GM18498 (cell line): Measurements from ENCODE around the gene SUMO1.
A peak's percentile ranks its signal among the peaks of the same experiment; 100 is the strongest.
"Not testable (repeated sequence)": the region's sequence is repeated elsewhere in the genome, so short reads cannot be mapped to it uniquely, and the experiment has no call there.

Experiments
- ATAC-seq: cut with Tn5 transposase; IDR thresholded peaks from one replicate; pipeline ENCODE4 v1.9.1; 2021; ENCODE audit warnings: mild to moderate bottlenecking, moderate library complexity; ENCODE audit not compliant: unreplicated experiment

The SUMO1 gene

DNA sequence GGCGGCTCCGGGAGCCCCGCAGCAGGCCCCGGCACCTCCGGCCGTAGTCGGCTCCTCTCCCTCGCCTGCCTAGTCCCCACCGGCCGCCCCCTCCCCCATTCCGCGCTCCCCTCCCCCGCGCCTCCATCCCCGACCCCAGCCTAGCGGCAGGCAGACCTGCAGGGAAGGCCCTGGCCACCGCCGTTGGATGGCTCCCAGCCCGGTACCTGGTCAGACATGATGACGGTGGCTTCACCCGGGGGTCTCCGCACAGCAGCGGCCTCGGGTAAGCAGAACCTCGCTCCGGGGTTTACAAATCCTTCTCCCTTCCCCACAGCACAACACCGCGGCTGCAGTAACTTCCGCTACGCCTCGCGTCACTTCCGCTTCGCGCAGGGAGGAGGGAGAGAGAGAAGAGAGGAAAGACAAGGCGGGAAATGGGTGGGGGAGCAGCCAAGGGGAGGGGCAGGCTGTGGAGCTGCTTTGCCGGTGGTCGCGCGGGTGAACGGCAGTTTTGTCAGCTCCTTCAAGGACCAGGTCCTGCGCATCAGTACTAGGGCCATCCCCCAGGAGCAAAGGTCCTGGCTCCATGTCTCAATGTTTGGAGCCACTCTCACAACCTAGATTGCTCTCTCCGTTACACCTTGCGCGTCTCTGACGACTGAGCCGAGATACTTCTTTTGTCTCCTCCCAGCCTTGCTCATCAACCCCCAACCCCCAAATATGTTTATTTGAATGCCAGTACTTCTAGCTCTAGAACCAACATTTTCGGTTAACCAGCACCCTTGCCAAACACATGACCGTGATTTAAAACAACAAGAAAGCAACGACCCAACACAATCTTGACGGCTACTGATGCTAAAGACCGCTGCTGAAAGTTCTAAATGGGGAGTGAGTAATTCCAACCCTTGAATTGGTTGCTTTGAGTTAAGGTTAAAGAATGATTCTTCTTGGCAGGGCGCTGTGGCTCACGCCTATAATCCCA lies at the start of gene SUMO1:
TSS of gene SUMO1 (minus strand) at position 364 of the 964 bp plus-strand sequence. CDS start at position 218, 146 bp downstream.
- peak; percentile 97 for ATAC-seq

DNA sequence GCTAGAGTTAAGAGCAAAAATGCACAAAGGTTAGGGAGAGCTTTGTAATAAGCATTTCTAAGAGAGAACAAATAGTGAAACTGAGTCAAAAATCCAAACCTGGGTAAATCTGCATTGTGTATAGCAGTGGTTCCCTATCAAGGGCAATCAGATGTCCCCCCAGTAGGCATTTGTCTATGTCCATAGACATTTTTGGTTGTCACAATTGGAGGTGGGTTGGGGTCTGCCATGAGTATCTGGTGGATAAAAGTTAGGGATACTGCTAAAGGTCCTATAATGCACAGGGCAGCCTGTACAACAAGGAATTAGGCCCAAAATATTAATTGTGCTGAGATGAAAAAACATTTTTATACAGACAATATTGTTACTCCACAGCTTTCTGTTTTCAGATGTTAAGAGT lies 48.2 kb upstream of the SUMO1 start:
- ATAC-seq, result no peak

DNA sequence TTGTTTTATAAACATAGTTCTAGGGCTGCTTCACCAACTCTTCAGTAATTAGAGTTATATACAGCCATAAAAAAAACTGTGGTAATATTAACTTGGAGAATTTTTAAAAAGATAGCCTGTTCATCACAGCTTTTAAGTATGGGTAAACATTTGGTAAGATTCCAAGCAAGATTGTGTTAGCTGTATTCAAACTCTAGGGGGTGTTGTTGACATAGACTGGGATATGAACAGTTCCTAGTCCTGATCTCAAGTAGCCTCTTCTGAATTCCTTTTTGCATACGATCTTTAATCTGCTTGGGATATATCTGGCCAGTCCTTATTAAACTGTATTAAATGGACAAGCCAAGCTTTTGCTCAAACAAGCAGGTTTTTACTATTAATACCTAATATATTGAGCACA lies 40.5 kb upstream of the SUMO1 start:
- ATAC-seq, result no peak

DNA sequence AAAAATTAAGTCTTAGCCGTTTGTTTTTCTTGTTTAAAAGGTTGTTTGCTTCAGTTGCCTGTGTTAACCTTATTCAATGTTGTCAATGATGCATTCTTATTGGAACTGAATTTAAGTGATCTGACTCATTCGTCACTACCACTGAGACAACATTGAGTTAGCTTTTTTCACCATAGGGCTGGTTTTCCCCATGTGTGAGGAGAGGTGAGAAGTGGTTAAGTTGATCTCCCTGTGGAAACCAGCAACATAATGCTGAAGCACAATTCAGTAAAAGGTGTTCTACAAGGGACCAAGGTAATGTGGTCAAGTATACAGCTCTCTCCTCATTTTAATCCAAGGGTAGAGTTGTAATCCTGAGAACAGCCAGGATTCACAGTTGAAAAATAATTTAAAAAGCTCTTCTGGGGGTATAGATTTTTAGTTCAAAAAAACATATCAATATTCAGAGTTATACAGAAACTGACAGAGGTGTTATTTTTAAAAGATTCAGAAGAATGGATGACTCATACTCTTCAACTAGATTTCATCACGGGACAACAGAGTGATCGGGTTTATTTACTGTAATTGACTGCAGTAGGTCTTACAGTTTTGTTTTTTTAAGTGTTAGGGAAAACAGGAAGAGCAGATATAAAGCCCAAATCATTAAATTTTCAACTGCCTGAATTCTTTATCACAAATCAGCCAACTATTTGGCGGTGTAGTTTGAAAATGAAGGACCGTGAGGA lies 39.8 kb upstream of the SUMO1 start:
- ATAC-seq, result no peak

DNA sequence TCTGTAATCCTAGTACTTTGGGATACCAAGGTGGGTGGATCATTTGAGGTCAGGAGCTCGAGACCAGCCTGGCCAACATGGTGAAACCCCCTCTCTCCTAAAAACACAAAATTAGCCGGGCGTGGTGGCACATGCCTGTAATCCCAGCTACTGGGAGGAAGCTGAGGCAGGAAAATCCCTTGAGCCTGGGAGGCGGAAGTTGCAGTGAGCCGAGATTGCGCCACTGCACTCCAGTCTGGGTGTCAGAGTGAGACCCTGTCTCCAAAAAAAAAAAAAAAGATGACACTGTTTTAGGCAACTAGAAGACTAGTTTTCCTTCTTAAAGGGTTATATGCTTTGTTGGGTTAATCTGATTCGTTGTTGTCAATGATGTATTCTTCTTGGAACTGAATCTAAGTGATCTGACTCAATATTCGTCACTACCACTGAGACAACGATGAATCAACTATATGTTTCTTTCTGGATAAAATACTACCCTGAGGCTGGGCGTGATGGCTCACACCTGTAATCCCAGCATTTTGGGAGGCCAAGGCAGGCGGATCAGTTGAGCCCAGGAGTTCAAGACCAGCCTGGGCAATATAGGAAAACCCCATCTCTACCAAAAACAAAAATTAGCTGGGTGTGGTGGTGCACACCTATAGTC lies 37.8 kb upstream of the SUMO1 start:
- not testable (repeated sequence) for ATAC-seq

DNA sequence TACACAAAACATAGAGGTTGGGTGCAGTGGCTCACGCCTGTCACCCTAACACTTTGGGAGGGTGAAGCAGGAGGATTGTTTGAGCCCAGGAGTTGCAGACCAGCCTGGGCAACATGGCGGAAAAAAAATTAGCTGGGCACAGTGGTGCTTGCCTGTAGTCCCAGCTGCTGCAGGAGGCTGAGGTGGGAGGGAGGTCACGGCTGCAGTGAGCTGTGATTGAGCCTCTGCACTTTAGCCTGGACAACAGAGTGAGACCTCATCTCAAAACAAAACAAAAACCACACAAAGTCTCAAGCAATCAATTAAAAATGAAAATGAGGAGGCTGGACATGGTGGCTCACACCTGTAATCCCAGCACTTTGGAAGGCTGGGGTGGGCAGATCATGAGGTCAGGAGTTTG lies 32.1 kb upstream of the SUMO1 start:
- no peak for ATAC-seq

DNA sequence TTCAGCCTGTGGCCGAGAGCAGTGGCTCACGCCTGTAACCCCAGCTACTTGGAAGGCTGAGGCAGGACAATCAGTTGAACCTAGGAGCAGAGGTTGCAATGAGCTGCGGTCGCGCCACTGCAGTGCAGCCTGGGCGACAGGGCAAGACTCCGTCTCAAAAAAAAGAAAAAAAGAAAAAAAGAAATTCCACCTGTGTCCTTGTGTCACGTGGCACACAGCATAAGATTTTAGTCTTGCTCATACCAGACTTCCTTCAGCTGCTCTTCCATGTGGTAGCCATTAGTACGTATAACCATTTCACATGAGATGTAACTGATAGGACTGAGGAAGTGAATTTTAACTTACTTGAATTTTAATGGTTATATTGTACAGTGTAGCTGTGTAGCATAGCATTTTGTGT lies 31.2 kb upstream of the SUMO1 start:
- no peak for ATAC-seq

DNA sequence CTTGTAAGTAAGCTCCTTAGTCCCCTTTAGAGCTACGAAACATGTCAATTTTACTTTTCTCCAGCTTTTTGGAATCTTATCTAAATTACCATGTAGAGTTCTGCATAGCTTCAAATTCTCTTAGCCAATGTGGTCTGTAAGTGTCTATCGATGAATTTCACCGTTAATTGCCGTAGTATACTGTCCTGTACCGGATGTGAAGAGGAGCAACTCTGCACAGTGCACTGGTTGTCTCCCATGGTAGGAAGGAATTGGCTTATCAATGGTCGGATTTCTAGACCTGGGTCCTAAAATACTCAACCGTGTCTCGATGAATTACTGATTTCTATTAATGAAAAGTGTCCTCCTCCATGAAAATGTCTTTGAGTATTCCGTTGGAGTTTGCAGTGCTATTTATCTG lies 29.1 kb upstream of the SUMO1 start:
- no peak for ATAC-seq

DNA sequence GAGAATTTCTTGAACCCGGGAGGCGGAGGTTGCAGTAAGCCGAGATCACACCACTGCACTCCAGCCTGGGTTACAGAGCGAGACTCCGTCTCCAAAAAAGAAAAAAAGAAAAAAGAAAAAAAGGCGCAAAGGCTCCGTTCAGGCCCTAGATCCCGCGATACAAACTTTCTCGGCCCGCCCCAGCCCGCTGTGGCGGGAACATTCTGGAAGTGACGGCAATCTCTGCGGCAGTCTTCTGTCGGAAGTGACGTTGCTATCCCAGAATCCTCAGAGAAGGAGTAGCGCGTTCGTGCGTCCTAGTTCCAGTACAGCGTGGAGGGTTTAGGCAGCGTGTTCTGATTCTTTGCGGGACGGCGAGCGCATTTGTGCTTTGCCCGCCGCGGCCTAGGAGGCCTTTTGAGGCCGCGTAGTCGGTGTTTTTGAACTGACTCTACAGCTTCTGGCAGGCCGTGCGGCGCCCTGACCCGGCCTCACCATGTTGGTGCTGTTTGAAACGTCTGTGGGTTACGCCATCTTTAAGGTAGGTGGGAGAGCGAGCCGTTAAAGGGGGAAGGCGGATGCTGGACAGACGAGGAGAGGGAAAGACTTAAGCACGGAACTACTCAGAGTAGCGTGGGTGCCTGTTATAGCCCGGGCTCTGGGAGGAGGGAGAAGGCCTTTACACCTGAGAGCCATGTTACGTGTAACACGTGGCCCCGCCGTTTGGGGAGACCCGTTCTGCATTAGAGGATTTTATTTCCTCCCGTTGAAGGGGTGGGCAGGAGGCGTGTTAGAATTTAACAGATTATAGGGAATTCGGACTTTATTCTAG lies 27.3 kb upstream of the SUMO1 start, which contains the start of gene NOP58:
TSS of gene NOP58 (plus strand) at position 297 of the 811 bp plus-strand sequence. CDS start at position 476, 179 bp downstream.
- ATAC-seq, result peak; percentile 86

DNA sequence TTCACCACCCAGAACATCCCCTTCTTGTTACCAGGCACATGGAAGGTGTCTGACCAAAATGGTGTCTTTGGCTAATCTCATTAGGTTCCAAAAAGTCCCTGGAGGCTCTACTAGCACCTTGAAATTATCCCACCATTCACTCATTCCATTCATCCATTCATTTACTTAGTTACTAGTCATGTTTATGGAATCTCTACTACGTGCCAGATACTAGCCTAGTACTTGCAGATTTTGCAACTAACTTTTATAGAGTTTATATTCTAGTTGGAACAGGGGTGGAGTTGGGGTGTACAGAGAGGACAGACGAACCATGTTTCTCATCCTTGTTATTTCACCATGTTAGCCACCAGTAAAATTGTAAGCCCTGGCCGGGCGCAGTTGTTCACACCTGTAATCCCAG lies 23.1 kb upstream of the SUMO1 start:
- ATAC-seq, result no peak

DNA sequence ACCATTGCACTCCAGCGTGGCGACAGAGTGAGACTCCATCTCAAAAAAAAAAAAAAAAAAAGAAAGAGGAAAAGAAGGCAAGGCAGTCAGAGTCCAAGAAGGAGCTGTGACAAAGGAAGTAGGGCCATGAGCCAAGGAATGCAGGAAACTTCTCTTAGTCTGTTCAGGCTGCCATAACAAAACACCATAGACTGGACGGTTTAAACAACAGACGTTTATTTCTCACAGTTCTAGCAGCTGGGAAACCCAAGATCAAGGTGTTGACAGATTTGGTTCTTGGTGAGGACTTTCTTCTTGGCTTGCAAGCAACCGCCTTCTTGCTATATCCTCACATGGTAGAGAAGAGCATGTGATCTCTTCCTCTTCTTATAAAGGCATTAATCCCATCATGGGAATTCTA lies 13.1 kb upstream of the SUMO1 start:
- no peak for ATAC-seq

DNA sequence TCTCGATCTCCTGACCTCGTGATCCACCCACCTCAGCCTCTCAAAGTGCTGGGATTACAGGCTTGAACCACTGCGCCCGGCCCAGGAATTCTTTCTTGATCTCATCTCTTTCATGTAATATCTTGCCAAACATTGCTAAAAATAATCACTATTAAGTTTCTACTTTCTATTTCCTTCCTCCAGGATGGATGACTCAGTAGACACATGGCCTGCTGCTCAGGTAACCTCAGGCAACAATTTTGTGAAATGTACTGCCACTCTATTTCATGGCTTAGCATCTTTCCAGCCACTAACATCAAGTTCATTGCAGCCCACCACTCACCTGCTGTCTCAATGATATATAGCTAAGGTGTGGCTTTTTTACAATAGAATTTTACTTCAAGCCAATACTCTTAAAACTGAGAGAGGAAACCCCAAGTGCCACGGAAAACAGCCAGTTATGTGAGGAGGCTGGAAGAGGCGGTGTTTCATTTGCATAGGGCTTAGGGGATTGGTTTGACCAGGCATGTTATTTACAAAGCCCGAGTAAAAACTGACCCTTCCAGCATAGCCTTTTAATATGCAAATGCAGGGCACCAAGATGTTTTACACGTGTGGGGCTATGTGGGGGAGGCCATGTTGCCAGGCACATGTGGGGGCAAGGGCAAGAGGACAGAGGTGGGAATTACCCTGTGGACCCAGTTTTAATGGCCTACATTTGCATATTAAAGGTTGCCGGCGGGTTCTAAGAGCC lies 11.3 kb upstream of the SUMO1 start:
- ATAC-seq, result no peak

DNA sequence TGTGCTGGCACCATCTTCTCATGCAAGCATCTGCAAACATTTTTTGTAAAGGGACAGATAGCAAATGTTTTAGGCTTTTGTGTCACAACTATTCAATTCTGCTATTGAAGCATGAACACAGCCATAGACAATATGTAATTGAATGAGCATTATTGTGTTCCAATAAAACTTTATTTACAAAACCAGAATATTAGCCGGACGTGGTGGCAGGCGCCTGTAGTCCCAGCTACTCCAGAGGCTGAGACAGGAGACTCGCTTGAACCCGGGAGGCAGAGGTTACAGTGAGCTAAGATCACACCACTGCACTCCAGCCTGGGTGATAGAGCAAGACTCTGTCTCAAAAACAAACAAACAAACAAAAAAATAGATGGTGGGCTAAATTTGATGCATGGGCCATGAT lies 9.3 kb upstream of the SUMO1 start:
- not testable (repeated sequence) for ATAC-seq

DNA sequence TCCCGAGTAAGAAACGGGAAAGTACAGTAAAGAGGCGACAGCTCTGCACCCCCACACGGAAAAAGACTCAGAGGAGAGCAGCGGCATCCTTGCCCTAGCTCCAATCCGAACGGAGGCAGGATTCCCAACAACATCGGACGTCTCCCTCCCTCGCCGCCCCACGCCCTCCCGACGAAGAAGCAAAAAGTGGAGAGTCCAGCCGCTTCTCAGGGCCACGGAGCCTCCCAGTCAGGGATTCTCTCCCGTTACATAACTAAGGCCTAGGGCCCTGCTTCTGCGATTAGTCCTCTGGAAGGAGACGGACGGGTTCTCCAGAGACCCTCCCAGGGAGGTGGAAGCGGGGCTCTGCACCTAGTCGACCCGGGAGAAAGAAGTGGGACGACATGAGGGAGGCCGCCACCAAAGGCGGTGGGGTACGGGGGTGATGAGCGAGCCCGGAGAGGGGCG lies 587 bp downstream of the SUMO1 start:
- ATAC-seq, result peak; percentile 50

DNA sequence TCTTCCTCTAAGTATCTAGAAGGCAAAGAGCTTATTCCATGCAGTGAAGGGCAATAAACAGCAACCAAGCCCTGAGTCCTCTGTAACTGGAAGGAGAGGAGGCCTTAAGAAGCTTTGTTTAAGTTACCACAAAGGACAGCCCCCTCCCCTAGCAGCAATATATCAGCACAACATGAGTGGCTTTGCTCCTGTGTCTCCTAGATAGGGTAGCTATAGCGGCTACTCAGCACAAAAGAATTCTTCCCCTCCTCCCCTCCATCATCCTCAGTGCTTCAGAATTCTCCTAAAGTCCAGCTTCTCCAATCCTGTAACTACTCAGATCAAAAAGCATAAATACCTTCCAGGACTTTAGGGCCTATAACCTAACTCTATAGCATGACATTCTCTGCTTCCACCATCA lies 16.5 kb downstream of the SUMO1 start:
- no peak for ATAC-seq

DNA sequence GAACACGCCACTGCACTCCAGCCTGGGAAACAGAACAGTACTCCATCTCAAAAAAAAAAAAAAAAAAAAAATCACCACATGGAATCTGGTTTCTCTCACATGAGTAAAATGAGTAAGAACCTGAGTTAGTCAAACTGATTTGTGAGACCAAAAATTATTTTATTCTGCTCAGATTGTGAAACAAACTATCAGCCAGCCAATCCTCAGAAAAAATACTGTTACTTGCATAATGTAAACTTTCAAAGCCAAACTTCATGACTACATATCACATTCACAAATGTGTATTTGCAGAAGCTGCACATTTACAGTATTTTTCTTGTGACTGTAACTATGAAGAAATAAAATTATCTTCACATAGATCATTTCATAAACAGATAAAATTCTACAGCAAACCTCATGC lies 23.2 kb downstream of the SUMO1 start:
- no peak for ATAC-seq

DNA sequence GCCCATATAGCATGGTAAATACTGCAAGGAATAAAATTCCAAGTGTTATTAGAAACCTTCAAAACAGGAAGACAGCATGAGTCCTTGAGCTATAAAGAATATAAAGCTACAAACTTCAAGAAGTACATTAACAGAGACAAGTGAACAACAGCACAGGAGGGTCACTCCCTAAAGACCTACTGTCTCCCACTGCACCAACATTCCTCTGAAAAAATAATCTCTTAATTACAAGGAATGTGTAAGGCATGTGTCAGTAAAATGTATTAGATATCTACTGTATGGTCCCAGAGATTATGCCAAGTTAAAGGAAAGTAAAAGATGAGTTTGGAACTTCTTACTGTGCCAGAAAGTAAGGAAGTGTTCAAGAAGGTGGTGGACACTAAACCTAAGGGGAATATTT lies 29.9 kb downstream of the SUMO1 start:
- ATAC-seq, result no peak

DNA sequence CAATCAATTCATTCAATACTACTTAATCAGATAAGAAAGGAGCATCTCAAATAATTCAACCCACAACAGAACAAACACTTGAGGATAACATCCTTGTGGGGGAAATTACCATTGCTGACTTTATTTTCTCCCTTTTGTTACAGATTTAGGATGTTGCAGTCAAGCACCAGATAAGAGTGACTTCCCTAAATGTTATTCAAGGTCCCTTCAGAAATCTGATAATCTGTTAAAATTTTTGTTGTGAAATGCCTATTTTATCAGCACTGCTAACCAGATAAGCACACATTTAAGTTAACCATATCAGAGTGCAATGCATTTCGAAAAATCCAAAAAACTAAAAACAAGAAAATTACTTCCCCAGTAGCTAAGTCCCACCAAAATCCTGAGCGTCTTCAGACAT lies 33.5 kb downstream of the SUMO1 start:
- ATAC-seq, result no peak

DNA sequence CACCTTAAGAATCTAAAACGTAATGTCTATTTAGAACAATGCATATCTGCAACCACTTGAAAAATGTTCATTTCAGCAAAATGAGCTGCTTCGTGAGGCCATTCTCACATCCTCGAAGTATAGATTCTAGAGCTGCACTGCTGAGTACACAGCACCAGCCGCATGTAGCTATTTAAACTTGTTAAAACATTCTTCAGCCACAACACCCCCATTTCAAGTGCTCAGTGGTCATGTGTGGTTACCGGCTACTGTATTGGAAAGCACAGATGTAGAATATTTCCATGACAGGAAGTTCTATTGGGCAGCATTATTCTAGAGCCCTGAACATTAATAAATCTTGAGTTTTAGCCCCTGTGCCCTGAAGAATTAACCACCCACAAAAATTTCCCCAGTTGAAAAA lies 35.0 kb downstream of the SUMO1 start:
- ATAC-seq, result no peak
